Astrocyte of the spinal cord (primary cell): ENCODE results near the gene FASN.

Experiments used
- DNase-seq: peaks from one replicate; pipeline ENCODE4 v3.0.0; 2011; ENCODE audit warnings: low read depth, low spot score
- H3K4me3 ChIP-seq: 2 replicates; pipeline ENCODE4 v1.5.1; 2011; ENCODE audit warnings: low read depth, mild to moderate bottlenecking, low read length, moderate library complexity
- CTCF ChIP-seq: IDR thresholded peaks from 2 replicates; pipeline ENCODE4 v1.5.1; 2012; ENCODE audit warnings: low read depth, mild to moderate bottlenecking, low read length, inconsistent platforms
- in situ Hi-C: cut with HindIII; loops from 2 replicates; pipeline ENCODE4 v1.10.0; 2017; ENCODE audit warnings: low sequenced_read_pairs

The FASN gene

GRCh38 chr17:82080789-82081464 lies 17.1 kb downstream of the FASN start:
- in situ Hi-C loops, result no loop called here
- no peak for TF ChIP-seq CTCF
- no peak for DNase-seq
- no peak overlapping the region for H3K4me3 ChIP-seq

DNA sequence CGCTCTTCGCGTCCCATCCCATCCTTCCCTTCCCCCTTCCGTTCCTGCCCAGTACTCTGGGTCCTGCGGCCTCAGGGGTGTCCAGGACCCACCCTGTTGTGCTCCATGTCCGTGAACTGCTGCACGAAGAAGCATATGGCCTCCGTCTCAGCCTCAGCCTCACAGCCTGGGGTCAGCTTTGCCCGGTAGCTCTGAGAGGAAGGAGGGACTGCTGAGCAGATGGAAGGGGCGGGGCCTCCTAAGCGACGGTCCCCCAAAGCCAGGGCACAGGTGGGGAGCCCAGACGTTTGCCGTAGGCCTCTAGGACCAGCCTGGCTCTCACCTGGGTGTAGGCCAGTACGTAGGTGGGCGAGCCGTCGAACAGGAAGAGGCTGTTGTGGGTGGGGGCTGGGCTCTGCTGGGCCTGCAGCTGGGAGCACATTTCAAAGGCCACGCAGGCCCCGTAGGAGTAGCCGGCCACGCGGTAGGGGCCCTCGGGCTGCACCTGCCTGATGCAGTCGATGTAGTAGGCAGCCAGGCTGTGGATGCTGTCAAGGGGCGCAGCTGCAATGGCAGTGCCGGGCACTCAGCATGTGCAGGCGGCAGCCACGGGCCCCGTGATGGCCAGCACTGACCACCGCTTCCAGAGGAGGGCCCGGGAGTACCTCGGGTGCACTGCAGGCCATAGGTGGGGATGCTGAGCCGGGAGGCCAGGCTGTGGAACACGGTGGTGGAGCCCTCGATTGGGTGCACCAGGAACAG lies 17.8 kb downstream of the FASN start:
- in situ Hi-C loops, result no loop called here
- no peak for DNase-seq
- no peak overlapping the region for H3K4me3 ChIP-seq
- no peak for TF ChIP-seq CTCF

GRCh38 chr17:82079001-82079677 lies 18.9 kb downstream of the FASN start:
- in situ Hi-C loops, result no loop called here
- no peak for TF ChIP-seq CTCF
- DNase-seq, result no peak
- H3K4me3 ChIP-seq, result no peak overlapping the region

GRCh38 chr17:82078433-82078832 lies 19.6 kb downstream of the FASN start:
- H3K4me3 ChIP-seq, result no peak overlapping the region
- in situ Hi-C loops, result no loop called here
- no peak for TF ChIP-seq CTCF
- no peak for DNase-seq

DNA sequence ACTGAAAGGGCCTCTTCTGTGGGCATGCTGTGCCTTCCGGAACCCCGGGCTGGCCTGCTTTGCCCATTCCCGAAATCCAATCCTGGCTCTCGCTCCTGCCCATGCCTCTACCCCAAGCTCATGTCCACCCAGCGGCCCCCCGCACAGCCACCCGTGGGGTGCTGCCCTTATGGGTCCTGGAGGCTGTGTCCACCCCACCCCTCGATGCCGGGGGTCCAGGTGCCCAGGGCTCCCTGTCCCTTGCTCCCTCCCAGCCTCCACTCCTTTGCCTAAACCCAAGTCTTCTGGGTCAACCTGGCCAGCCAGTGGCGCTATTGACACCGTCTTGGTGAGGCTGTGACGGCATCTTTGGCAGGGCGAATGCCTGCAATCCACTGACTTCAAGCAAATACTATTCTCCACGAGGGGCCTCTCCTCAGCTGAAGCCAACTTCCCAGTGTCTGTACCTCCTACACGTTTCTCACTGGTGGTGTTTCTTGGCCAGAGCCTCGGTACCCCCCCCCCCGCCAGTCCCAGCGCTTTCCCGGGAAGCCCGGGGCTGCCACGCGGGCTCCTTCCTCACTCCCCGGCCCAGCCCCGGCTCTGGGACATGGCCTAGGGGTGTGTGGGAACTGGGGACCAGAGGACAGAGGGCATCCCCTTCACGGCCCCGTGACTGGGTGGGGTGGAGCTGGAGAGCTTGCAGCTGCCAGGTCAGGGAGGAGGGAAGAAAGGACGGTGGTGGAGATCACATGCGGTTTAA lies 20.2 kb downstream of the FASN start:
- in situ Hi-C loops, result no loop called here
- no peak for DNase-seq
- no peak for TF ChIP-seq CTCF
- H3K4me3 ChIP-seq, result no peak overlapping the region
